Fibroblast of gingiva (primary cell): ENCODE results near the gene INSC.

Experiments used
- DNase-seq: peaks from one replicate; pipeline ENCODE4 v3.0.0-alpha.2; 2011; ENCODE audit warnings: low read depth

Gene INSC

DNA sequence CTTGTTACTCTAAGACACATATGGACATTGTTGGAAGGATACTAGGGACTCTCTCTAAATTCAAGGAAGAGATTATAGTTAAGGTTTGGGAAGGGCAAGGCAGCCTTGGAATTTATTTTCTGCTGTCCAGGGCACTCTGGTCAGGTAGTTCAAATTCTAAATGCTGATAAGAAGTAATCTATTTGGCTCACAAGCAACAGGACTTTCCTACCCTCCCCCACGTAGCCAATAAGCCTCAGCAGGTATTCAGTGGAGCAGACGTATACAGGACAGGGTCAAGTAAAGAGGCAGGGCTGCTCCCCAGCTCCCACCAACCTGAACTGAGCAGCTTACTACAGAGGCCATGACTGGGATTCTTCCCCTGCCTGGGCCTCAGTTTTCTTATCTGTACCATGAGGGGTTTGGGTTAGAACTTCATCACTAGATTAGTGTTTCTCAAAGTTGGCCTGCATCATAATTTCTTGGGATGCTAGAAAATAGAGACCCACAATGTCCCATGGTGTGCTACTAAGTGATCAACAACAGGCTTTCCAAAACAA, 6.1 kb upstream of the INSC start:
- DNase-seq, result no peak

DNA sequence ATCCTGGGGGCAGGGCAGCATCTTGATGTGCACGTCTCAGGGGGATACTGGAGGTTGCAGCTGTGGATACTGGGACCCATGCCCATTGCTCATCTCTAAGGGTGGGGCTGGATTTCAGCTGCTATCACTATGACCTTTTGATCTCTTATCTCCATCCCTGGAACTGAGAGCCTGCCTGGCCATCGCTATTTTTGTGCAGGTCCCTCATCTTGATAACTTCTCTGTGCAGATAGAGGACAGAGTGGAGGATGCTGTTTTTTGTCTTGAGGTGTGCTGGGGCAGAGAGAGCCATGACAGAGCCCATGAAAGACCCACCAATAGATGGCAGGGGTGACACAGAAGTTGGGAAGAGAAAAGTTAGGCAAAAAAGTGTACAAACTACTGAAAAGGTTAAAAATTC, 5.1 kb upstream of the INSC start:
- DNase-seq, result no peak

DNA sequence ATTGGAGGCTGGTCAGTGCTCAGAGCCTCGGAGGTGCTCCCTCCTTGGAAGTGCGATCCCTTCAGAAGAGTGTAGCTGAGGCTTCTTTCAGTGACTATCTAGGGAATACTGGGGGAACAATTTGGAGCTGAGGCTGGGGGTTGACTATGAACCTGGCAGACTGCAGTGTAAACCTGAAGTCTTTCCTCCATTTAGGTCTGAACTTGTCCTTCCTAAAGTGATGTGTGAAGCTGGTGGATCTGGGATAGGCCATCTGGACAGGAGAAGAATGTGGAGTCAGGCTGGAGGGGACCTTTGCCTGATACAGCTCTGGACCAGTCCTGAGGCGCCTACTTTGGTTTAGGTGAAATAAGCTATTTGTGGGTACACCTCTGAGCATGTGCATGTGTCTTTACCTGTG, 3.5 kb upstream of the INSC start:
- DNase-seq, result no peak

DNA sequence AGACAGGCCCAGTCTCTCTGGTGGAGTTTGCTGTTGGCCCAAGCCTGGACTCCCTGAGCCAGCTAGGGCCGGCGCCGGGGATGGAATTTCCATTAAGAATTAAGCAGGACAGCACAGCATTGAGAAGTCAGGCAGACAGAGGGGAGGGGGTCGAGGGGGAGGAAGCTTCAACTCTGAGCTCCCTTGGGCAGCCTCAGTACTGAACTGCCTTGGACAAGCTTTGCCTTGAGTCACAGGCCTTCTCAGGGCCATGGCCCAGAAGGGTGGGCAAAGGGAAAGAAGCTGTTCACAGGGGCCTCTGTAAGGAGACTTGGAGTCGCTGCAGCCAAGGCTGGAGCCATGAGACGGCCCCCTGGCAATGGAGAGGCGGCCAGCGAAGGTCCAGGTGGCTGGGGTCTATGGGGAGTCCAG, 2.6 kb upstream of the INSC start:
- DNase-seq, result no peak

DNA sequence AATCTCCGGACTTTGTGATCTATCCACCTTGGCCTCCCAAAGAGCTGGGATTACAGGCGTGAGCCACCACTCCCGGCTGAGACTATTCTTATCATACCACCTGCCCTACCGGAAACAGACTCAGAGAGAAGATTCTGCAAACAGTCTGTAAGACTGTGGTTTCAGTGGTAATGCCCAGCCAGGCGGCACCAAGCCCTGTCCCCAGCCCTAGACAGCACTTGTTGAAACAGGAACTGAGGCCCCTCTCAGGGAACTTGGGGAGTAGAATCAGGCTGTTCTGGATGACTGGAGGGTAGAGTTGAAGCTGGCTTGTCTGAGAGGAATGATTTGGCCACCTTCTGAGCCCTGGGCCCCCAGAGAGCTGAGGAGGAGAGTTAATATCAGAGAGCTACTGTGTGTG, 1.3 kb upstream of the INSC start:
- no peak for DNase-seq

DNA sequence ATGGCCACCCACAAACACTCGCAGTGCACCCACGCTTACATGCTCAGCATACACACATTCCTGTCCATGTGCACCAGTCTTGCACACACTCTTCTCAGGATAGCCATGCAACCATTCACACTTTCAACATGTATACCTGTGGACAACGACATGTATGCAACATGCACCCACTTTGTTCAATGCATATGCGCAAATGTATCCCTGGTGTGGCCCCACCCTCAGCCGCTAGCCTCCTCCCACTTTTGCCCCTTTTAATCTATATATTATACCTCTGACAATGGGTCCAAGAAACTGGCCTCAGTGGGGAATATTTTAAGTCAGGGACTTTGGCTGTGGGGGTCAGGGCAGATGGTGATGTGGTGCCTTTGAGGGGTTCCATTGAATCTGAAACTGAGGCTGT, 963 bp downstream of the INSC start:
- no peak for DNase-seq

DNA sequence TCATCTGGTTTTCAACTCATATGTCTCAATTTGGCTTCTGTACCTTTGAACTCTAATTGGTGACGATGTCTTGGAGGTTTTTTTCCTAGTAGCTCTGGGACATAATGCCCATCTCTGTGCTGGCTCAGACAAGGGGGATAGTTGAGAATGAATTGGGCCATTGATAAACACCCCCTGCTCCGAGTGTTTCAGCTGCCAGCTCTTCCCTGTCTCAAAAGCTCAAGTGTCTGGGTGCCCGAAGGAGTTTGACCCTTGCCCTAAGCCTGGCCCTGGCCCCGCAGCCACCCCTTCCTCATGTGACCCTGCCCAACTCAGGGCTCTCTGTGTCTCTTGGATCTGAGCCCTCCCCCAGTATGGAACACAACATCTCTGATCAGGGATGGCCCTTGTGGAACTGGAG, 3.0 kb downstream of the INSC start:
- no peak for DNase-seq

DNA sequence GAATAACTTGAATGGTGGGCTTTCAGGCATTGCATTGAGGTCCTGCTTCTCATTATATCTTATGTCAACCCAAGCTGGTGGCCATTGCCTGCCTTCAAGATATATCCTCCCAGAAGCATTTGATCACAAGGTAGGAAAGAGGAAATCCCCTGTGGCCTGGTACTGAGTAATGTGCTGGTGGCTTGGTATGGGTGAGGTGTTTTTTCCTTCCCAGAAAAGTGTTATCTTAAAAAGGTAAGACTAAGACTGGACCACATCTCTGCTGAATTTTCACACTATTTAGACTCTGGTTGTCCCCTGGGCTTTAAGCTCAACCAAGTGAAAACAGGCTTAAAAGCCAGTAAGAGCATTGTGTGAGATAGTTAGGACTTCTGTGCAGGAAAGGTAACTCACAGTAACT, 3.7 kb downstream of the INSC start:
- DNase-seq, result no peak

DNA sequence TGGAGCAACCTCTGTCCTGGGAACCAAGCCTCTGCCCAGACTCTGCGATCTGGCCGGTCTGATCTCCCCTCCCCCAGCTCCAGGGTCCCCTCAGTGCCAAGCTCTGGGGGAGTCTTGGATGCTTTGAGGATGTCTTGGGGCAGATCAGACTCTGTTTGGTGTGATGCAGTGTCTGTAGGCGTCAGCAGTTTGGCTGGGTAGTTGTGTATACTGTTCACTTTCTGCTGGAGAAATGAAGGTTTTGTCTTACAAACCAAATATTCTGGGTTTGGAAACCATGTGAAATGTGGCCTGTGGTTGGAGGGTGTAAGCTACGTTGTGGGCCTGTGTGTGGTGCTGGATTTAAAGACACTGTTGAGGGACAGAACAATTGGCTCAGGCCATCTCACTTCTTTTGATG, 4.6 kb downstream of the INSC start:
- peak; percentile 84 for DNase-seq

DNA sequence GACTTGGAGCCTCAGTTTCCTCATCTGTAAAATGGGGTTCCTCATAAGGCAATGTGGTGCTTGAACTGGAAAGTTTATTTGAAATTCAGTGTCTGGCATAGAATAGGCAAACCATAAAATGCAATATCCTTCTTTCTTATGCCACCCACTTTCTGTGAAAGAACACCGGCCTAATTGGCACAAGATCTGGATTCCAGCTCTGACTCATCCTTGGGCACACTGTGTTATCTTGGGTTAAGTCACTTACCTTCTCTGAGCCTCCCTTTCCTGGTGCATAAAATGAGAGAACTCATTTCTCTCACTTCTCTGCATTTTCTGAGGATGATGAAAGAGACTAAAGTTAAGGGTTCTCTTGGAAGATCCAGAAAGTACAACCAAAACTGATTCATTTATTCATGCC, 5.1 kb downstream of the INSC start:
- peak; percentile 48 for DNase-seq

DNA sequence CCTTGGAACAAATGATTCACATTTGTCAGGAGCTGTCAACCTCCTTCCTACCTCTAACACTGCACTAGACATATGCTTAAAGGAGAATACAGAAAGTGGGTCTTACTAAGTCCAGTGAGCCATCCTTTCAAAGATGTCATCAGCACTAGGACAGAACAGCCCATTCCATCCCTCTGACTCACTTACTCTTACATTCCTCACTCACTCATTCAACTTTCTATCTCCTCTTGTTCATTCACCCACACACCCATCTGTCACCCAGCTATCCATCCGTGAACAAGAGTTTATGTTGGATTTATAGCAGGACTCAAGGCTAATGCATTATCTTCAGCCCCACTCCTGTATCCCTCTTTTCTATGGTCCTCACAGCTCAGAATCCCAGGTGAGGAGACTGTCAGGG, 9.1 kb downstream of the INSC start:
- DNase-seq, result peak; percentile 66

DNA sequence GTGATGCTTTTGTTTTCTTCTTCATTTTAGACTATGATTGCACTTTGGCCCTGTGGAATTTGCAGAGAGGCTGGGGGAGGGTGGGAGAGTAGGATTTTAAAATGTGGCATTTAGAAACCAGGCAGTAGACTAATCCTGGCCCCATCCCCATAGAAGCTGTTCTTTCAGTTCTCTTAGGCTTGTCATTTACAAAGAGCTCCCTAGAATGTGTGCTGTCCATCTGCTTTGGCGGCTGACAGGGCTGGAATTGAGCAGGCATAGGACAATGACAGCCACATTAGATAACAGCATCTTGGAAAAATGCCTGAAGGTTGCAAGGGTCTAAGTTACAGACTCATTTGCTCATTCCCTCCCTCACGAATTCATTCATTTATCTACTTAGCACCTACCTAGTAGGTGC, 9.8 kb downstream of the INSC start:
- no peak for DNase-seq

DNA sequence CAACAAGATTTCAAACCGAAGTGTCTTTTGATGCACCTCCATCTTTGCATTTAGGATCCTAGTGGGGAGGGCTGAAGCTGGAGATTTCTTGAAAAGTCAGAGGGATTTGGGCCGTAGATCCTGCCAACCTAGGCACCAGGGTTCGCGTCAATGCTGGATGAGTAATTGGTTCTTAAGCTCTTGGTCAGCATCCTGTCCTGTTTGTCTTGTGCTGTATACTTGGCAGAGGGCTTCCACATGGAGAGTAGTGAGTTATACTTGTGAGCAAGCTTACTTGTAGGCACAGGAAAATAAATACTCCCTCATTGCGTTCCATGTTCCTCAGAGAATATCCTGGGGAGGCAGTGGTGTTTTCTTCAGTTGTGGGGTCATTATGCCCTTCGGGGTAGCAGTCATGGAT, 12.6 kb downstream of the INSC start:
- peak; percentile 79 for DNase-seq

DNA sequence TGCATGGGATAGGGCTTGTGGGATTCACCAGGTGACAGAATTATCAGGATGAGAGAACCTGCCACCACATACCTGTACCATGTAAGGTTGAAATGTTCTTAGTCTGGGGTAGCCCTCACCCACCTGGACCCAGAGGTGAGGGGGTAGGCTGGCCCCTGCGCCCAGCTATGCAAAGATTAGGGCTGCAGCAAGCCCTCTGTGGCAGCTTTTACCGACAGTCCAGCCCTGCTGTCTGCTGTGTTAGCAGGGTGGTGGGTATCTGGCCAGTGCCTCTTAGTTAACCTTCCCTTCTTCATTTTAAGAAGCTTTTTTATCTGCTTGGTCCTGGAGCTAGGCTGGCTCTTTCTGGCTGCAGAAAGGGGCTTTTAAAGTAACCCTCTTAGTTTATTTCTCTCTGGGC, 13.9 kb downstream of the INSC start:
- no peak for DNase-seq

DNA sequence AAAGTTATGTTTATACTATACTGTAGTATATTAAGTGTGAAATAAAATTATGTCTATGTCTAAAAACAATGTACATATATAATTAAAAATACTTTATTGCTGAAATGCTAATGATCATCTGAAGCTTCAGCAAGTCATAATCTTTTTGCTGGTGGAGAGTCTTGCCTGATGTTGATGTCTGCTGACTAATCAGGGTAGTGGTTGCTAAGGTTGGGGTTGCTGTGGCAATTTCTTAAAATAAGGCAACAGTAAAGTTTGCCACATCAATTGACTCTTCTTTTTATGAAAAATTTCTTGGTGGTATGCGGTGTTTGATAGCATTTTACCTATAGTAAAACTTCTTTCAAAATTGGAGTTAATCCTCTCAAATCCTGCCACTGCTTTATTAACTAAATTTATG, 21.4 kb downstream of the INSC start:
- DNase-seq, result no peak

DNA sequence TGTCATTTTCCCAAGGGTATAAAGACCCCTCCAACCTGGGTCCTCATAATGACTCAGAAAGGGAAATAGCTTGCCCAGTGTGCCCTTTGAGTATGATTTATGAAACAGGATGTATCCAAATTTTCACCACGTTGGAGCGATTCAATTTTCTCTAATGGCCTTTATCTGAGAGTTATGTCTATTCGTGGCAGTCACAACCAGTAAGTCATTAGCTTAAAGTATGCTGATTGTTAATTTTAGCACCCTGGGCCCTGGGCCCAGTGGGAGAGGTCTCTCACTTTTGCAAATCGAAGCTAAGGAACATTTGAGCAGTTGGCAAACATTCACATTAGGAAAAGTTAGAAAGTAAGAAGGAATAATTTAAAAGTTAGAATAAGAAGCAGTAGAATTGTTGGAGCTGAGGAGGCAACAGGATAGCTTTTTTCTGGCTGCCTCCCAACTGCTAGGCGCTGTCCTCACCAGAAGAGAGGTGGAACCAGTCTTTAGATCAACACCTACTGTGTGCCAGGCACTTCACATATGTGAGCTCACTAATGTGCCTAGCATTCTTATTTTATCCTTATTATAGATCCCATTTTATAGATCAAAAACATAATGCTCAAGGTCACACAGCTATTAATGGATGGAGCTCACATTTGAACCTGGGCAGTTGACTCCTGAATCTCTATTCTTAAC, 24.5 kb downstream of the INSC start:
- no peak for DNase-seq

DNA sequence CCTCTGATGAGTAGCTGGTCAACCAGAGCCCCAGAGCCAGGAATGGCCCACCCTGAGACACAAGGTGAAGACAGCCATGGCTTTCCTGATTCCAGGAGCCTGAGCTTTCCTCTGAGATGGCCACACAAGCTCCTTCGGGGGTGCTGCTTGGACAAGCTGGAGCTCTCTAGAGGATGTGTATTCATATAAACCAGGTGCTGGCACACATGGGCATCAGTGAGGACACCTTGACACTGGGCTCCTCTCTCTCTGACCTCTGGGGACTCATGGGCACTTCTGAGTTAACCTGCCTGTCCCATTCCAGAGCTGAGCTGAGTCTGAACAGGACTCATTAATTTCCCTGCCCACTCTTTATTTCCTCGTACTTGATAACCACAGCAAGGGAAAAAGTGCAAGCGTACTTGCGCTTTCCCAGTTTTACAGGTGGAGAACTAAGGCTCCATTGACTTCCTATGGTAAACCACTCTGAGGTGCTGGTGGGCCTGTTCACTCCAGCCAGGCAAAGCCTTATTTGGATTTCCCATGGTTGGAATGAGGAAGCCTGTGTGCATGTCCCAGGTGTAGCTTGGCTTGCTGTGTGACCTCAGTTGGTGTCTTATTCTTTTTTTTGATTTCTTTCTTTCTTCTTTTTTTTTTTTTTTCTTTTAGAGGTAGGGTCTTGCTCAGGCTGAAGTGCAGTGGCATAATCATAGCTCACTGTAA, 25.4 kb downstream of the INSC start:
- DNase-seq, result no peak

DNA sequence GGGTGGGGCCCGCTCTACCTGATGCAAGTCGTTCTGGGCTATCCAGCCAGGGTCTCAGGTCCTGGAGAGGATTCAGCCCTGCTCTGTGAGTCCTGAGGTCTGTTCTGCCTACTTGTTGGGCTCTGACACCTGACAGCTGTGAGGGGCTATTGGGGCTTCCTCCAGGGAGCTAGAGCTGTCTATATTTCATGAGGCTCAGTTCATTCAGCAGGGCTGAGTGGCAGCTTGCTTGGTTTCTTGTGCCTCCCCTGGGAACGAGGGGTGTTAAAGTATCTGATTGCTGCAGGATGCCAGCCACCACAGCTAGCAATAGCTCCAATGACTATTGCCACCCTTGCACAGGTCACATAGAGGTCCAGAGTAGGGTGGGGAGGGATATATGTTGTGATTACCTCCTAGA, 26.7 kb downstream of the INSC start:
- DNase-seq, result no peak

DNA sequence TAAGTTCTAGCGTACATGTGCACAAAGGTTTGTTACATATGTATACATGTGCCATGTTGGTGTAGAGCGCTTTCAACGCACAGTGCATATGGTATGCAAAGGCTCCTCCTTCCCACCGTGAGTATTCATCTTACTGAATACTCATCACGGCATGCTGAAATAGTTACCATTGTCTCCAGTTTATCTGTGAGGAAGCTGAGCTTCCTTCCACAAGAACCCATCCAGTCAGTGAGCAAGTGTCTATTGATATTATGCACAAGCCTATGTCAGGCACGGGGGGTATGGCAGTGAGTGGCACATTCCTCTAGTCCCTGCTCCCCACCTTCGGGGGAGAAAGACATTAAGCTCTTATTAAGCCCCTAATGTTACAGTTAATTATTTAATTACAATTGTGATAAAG, 28.1 kb downstream of the INSC start:
- no peak for DNase-seq

DNA sequence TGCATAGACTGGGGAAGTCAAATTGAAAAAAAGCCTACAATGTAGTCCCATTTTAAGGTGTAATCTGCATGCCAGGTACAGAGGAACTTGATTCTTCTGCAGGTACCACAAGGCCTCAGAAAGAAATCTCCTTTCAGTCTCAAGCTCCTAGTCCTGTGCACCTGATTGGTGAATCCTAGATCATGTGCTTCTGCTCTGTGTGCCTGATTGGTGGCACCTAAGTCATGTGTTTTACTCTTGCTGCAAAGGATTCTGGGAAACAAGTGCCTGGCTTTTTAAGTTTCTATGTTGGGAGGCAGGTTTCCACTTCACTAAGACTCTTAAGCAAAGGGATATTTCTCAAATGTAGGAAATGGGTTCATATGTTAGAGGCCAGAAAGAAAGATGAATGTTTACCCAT, 29.1 kb downstream of the INSC start:
- DNase-seq, result no peak

DNA sequence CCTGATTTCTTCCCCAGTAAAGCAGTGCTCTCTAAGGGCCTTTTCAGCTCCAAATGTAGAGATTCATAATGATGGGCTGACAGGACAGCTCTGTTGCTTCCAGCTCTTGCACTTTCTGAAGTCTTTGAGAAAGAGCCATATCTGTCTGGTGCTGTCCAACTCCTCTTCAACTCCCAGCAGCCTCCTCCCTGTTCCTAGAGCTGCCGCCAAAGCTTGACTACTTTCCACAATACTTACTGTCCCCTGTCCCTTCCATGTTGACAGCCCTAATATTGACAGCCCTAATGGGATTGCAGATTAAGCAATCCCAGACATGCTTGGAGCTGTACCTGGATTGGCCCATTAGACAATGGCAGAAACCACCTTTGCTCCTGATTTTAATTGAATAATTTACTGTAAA, 29.6 kb downstream of the INSC start:
- no peak for DNase-seq

DNA sequence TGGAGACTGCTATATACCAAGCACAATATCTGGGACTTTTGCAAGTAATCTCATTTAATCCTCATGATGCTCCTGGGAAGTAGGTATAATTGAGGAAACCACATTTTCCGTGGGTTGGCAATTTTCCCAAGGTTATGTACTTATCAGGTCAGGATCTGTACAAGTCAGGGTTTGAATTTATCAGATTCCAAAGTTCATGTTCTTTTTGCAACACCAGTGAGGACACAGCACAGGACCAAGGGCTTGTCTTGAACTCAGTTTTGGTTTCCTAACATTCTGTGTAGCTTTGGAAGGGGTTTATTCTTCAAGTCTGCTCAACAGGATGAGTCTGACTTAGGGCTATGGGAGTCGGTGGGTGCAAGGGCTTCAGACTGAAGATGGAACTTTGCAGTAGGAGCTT, 30.4 kb downstream of the INSC start:
- DNase-seq, result no peak

DNA sequence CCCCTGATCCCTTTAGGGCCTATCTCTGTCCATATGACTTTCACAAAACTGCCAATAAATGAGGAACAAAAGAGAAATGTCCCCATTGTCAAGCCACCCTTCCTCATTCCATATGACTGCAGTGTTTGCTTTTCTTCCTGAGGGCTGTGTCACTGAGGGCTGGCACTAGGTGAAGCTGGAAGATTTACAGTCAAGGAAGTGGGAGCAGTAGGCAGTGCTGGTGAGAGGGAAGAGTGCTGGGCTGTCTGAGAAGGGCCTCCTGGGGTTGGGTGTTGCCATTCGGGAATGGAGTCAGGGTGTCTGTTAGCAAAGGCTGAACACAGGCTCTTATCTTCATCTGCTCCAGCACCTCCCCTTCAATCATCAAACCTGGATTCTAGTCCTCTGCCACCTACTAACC, 30.9 kb downstream of the INSC start:
- DNase-seq, result no peak
